Heart left ventricle (tissue), 13 donors: ENCODE results near the gene ZNF33B.

Experiments
- POLR2A ChIP-seq, 2 donors: fragments of 450-650 bp; IDR thresholded peaks; one replicate each; pipeline ENCODE4 v1.6.1; 2017; ENCODE audit warnings: antibody characterized with exemption in 2 of 2, mild to moderate bottlenecking in 2 of 2, moderate library complexity in 2 of 2
- TF ChIP-seq, protein P1 (sequence below), 12 donors: fragments of 200-600 bp; sonication (generic) in 4 of 12; IDR thresholded peaks; one replicate each; pipeline versions ENCODE4 v1.5.0 to v1.8.0; 2018 to 2022; ENCODE audit warnings: antibody characterized with exemption in 12 of 12, mild to moderate bottlenecking in 5 of 12
- donor health status: ischemic (EF 13 %, LVEDD 7.1; RV severe dilation, severe dysfunction).
- donor health status: DM: no; HTN: yes; CAD: no.
- donor health status: DM: no; HTN: no; CAD: no.
- donor health status: ischemic (EF 25% LVEDD 6.9; RV normal size, moderate dysfunction).
- donor health status: ischemic (EF 25% LVEDD 5.7; RV mildly dilated, moderate dysfunction).
- donor health status: ischemic (EF 35%, LVEDD 5.7; RV mildly dilated, moderate dysfunction).
- donor health status: nonischemic (EF 11% LVEDD 7.7; RV severe dilation, severe dysfunction).
- donor health status: DM: yes; HTN: yes; CAD: no.
- donor health status: PGD.
- donor health status: ischemic (EF 29% LVEDD 5.4; RV normal size, mild dysfunction).
- donor health status: nonischemic (EF 23%, LVEDD 6.1; RV moderate dilation, normal function).

DNA sequence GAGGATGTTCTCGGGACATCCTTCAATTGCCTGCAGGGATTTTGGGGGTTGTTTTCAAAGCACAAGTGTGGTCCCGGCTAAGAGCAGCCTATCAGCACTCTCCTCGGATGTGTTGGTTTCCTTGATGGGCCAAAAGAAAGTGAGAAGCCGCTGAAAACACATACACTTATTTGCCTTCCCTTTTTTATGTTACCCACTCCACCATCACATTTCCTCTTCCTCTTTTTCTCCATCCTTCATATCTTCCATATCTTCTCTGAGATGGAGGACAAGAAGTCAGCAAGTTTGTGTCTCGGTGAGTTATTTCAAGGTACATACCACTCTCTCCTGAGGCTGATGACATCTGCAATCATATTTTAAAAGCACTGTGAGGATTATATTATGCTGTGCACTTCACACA is 64.0 kb downstream of the ZNF33B start:
- TF ChIP-seq, protein P1, sequence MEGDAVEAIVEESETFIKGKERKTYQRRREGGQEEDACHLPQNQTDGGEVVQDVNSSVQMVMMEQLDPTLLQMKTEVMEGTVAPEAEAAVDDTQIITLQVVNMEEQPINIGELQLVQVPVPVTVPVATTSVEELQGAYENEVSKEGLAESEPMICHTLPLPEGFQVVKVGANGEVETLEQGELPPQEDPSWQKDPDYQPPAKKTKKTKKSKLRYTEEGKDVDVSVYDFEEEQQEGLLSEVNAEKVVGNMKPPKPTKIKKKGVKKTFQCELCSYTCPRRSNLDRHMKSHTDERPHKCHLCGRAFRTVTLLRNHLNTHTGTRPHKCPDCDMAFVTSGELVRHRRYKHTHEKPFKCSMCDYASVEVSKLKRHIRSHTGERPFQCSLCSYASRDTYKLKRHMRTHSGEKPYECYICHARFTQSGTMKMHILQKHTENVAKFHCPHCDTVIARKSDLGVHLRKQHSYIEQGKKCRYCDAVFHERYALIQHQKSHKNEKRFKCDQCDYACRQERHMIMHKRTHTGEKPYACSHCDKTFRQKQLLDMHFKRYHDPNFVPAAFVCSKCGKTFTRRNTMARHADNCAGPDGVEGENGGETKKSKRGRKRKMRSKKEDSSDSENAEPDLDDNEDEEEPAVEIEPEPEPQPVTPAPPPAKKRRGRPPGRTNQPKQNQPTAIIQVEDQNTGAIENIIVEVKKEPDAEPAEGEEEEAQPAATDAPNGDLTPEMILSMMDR (IDR thresholded peaks at IDR 0.05), result no peak
- TF ChIP-seq POLR2A (IDR thresholded peaks at IDR 0.05), result no peak
